ENCODE results near the gene TRABD2B. TPM values are rescaled to one million over a fixed set of nuclear protein-coding genes. Genes with fewer than 3 reads are reported as not detected.

The TRABD2B gene
- total and polyA plus RNA-seq, 2 experiments from 2014 or later, result 1.6 to 2.0 TPM

GRCh38 chr1:47875831-47876586 lies 121.2 kb downstream of the TRABD2B start:
- Mint-ChIP-seq H3K27me3 (ENCODE audit: insufficient read depth, low read depth, poor library complexity) (peaks cover 6% of the 10 kb centered on the region), H3K9me3 (no peaks in the 10 kb centered on the region), H3K4me1 (peaks cover 12% of the 10 kb centered on the region), H3K36me3 (ENCODE audit: low read depth) (no peaks in the 10 kb centered on the region), H3K27ac (no peak overlapping the region), H3K4me3 (no peak overlapping the region)
- no peak for TF ChIP-seq CREB1 (CRISPR knock-in tag; IDR thresholded peaks at IDR 0.05; ENCODE audit: low read depth)
- no peak for TF ChIP-seq JUNB (IDR thresholded peaks at IDR 0.05; ENCODE audit: unreplicated experiment)
- TF ChIP-seq STAT1 (IDR thresholded peaks at IDR 0.05; ENCODE audit: unreplicated experiment), result no peak
- no peak for TF ChIP-seq EZH2 (IDR thresholded peaks at IDR 0.05; ENCODE audit: low read depth, unreplicated experiment)
- no peak for TF ChIP-seq ZNF114 (CRISPR knock-in tag; IDR thresholded peaks at IDR 0.05)
- TF ChIP-seq ZNF462 (CRISPR knock-in tag; IDR thresholded peaks at IDR 0.05), result no peak
- H3K4me3 ChIP-seq, result no peak overlapping the region
- H3K79me2 ChIP-seq (replicated peaks; ENCODE audit: insufficient read depth), result no peaks in the 10 kb centered on the region
- no peaks in the 10 kb centered on the region for H3K27me3 ChIP-seq (ENCODE audit: insufficient read depth)
- ATAC-seq (peak; percentile 20; the same call in 2 of the 3 replicates), DNase-seq (ENCODE audit: low spot score) (no peak)
- no peaks in the 10 kb centered on the region for H4K20me1 ChIP-seq (replicated peaks; ENCODE audit: insufficient read depth)
- no peak overlapping the region for H3K4me2 ChIP-seq
- H3K36me3 ChIP-seq (ENCODE audit: insufficient read depth), result no peaks in the 10 kb centered on the region
- H3K9me2 ChIP-seq (ENCODE audit: insufficient read depth), result no peaks in the 10 kb centered on the region
- H2AFZ ChIP-seq, result no peak overlapping the region
- no peak overlapping the region for H3K27ac ChIP-seq (ENCODE audit: low read depth)
- no peaks in the 10 kb centered on the region for H3F3A ChIP-seq (replicated peaks; ENCODE audit: low read depth)
- H3K4me1 ChIP-seq (ENCODE audit: insufficient read depth), result no peaks in the 10 kb centered on the region
